ENCODE measurements around the gene RGS11.

DNA sequence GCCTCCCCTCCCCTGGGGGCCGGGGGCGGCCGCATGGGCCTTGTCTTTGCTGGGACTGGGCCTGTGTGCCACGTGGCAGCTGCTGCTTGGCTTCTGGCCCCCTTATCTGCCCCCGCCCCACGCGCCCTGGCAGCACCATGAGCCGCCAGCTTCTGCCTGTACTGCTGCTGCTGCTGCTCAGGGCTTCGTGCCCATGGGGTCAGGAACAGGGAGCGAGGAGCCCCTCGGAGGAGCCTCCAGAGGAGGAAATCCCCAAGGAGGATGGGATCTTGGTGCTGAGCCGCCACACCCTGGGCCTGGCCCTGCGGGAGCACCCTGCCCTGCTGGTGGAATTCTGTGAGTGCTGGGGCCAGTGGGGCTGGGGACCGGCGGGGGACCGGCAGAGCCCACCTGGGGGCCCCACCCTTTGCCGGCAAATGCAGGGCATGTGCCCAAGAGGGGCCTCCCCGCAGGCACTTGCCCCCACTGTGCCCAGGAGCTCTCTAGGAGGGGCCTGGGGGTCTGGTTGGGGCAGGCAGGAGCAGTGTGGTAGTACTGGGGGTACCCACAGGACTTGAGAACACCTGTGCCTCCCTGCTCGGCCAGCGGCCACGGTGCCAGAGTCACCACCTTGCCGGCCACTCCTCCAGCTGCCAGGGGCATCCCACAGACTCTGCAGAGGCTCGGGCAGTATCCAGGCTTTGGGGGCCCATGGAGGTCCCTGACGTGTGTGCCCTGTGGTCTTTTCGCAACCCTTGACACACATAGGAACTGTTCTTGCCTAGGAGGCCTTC, 7.5 kb upstream of the RGS11 start, which contains the start of gene PDIA2:
- TF ChIP-seq EZH2 (IDR thresholded peaks at IDR 0.05) (no peak), FOXP2 (optimal IDR thresholded peaks at IDR 0.05; ENCODE audit: control extremely low read depth, extremely low read length, insufficient read depth) (no peak), POLR2AphosphoS5 (IDR thresholded peaks at IDR 0.05; ENCODE audit: borderline replicate concordance, low read depth, low read length) (no peak)
